Sigmoid colon (tissue), 7 donors: ENCODE results near the gene ALDH1L2. TPM values are rescaled to one million over a fixed set of nuclear protein-coding genes. Genes with fewer than 3 reads are reported as not detected.
A peak's percentile ranks its signal among the peaks of the same experiment; 100 is the strongest.

Experiments
- DNase-seq: peaks from one replicate; pipeline ENCODE4 v3.0.0-alpha.2; 2019
- H3K27ac ChIP-seq, 4 donors: fragments of 200-600 bp; sonication (generic); one replicate each; pipeline ENCODE4 v1.5.1; 2016 to 2019; ENCODE audit warnings: mild to moderate bottlenecking in 1 of 4
- H3K27me3 ChIP-seq, 3 donors: fragments of 200-600 bp; sonication (generic); one replicate each; pipeline ENCODE4 v1.5.1; 2019; ENCODE audit warnings: mild to moderate bottlenecking in 1 of 3
- H3K36me3 ChIP-seq, 4 donors: fragments of 200-600 bp; sonication (generic); one replicate each; pipeline ENCODE4 v1.5.1; 2016 to 2019
- H3K4me1 ChIP-seq, 4 donors: fragments of 200-600 bp; sonication (generic); one replicate each; pipeline ENCODE4 v1.5.1; 2017 to 2019
- H3K4me3 ChIP-seq, 4 donors: fragments of 200-600 bp; sonication (generic); one replicate each; pipeline ENCODE4 v1.5.1; 2017 to 2019; ENCODE audit warnings: mild to moderate bottlenecking in 2 of 4, moderate library complexity in 1 of 4
- H3K9me3 ChIP-seq, 4 donors: fragments of 200-600 bp in 3 of 4; sonication (generic) in 3 of 4; one replicate each; pipeline versions ENCODE4 v1.5.1 to v1.6.1; 2013 to 2019
- EP300 ChIP-seq, 4 donors: sonication (generic); formaldehyde crosslinking; IDR thresholded peaks; one replicate each; pipeline ENCODE4 v1.6.1; 2017; ENCODE audit warnings: antibody characterized with exemption in 4 of 4
- POLR2A ChIP-seq, 2 donors: fragments of 450-650 bp; IDR thresholded peaks; one replicate each; pipeline ENCODE4 v1.6.1; 2016; ENCODE audit warnings: antibody characterized with exemption in 2 of 2, mild to moderate bottlenecking in 2 of 2, moderate library complexity in 2 of 2
- POLR2AphosphoS5 ChIP-seq, 4 donors: sonication (generic); formaldehyde crosslinking; IDR thresholded peaks; one replicate each; pipeline ENCODE4 v1.6.1; 2017; ENCODE audit warnings: antibody characterized with exemption in 4 of 4
- WGBS, 2 donors: extraction: QIAGEN DNeasy Blood & Tissue Kit; methylation state at CpG; one replicate each; pipeline ENCODE4 v1.1.7; 2013; 5-methylcytosine and 5-hydroxymethylcytosine counted together
- intact Hi-C: fragments of 100-400 bp; cut with DNase I; formaldehyde crosslinking; loops from one replicate; pipeline ENCODE4 v1.15.1; 2023
- polyA plus RNA-seq, 3 donors: library from polyadenylated mRNA; stranded (reverse); fragments of 200-250 nt; gene quantifications; one replicate each; pipeline ENCODE4 v1.2.3, GENCODE V29; 2013
- total RNA-seq, 4 donors: library from RNA; depleted of rRNA; stranded (reverse); fragments of >200 nt; gene quantifications; one replicate each; pipeline ENCODE4 v1.1.0, GENCODE V29; 2016
- TF ChIP-seq, protein P1 (sequence below), 4 experiments: fragments of 450-650 bp in 3 of 4; fragments of 200-600 bp in 1 of 4; IDR thresholded peaks; one replicate each; pipeline ENCODE4 v1.5.1; 2016 to 2019; ENCODE audit warnings: antibody characterized with exemption in 4 of 4, mild to moderate bottlenecking in 3 of 4, moderate library complexity in 2 of 4
- donor health status: healthy with polysubstance abuse.
- donor health status: Bipolar disorder and iron deficiency.
- donor health status: healthy.

The ALDH1L2 gene
- total and polyA plus RNA-seq, 7 donors, result 0.23 to 13.0 (median 3.1) TPM

DNA sequence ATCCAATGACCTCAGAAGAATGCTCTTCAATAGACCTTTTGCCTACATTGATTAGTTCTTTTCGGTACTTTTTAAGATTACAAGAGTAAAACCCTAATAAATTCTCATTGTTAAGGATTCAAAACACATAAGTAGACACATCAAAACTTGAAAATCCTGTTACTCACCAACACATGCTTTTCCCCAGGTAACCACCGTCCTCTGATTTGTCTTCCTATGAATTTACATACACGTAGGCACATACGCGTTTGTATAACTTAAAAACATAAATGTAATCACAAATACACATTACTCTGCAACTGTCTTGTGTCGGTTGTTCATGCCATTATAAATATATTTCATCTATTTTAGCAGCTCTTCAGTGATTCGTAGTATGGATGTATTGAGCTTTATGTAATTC is 22.4 kb upstream of the ALDH1L2 start:
- 18 to 48% methylated on average over 7 of the region's 7 CpGs for WGBS, 2 donors
- H3K27me3 ChIP-seq, result no peaks in the 10 kb centered on the region
- intact Hi-C loops, result loop anchor here (2.0 kb wide), 1 partner anchor 22 kb away; the partner anchor contains the start of gene ALDH1L2
- H3K36me3 ChIP-seq, result peaks cover 0 to 3% (median 0%) of the 10 kb centered on the region in 4 donors
- peak overlapping the region; percentile 85 to 97 (median 92) for H3K4me3 ChIP-seq
- DNase-seq, result no peak
- no peak for TF ChIP-seq POLR2A (IDR thresholded peaks at IDR 0.05)
- TF ChIP-seq POLR2AphosphoS5 (IDR thresholded peaks at IDR 0.05), result no peak
- TF ChIP-seq, protein P1, sequence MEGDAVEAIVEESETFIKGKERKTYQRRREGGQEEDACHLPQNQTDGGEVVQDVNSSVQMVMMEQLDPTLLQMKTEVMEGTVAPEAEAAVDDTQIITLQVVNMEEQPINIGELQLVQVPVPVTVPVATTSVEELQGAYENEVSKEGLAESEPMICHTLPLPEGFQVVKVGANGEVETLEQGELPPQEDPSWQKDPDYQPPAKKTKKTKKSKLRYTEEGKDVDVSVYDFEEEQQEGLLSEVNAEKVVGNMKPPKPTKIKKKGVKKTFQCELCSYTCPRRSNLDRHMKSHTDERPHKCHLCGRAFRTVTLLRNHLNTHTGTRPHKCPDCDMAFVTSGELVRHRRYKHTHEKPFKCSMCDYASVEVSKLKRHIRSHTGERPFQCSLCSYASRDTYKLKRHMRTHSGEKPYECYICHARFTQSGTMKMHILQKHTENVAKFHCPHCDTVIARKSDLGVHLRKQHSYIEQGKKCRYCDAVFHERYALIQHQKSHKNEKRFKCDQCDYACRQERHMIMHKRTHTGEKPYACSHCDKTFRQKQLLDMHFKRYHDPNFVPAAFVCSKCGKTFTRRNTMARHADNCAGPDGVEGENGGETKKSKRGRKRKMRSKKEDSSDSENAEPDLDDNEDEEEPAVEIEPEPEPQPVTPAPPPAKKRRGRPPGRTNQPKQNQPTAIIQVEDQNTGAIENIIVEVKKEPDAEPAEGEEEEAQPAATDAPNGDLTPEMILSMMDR (IDR thresholded peaks at IDR 0.05), result no peak
- no peak for TF ChIP-seq EP300 (IDR thresholded peaks at IDR 0.05)
- peaks cover 0 to 38% (median 32%) of the 10 kb centered on the region in 4 donors for H3K4me1 ChIP-seq
- peak overlapping the region; percentile 94 to 99 (median 98) for H3K27ac ChIP-seq
- H3K9me3 ChIP-seq, result no peaks in the 10 kb centered on the region

DNA sequence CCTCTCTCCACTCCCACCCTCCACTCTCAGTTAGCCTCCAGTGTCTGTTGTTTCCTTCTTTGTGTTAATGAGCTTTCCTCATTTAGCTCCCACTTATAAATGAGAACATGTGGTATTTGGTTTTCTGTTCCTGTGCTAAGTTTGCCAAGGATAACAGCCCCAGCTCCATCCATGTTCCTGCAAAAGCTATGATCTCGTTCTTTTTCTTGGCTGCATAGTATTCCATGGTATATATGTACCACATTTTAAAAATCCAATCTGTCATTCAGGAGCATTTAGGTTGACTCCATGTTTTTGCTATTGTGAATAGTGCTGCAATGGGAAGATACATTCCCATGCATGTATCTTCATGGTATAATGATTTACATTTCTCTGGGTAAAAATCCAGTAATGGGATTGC is 20.5 kb upstream of the ALDH1L2 start:
- intact Hi-C loops, result no loop called here
- H3K9me3 ChIP-seq, result no peaks in the 10 kb centered on the region
- H3K4me3 ChIP-seq, result no peak overlapping the region
- no peak overlapping the region for H3K27ac ChIP-seq
- no peak for DNase-seq
- no peak for TF ChIP-seq POLR2AphosphoS5 (IDR thresholded peaks at IDR 0.05)
- no peak for TF ChIP-seq EP300 (IDR thresholded peaks at IDR 0.05)
- TF ChIP-seq, protein P1 (IDR thresholded peaks at IDR 0.05), result no peak
- no peak for TF ChIP-seq POLR2A (IDR thresholded peaks at IDR 0.05)
- peaks cover 0 to 19% (median 16%) of the 10 kb centered on the region in 4 donors for H3K4me1 ChIP-seq
- 90 to 91% methylated on average over 1 of the region's 1 CpG for WGBS, 2 donors
- H3K36me3 ChIP-seq, result no peaks in the 10 kb centered on the region
- no peaks in the 10 kb centered on the region for H3K27me3 ChIP-seq

DNA sequence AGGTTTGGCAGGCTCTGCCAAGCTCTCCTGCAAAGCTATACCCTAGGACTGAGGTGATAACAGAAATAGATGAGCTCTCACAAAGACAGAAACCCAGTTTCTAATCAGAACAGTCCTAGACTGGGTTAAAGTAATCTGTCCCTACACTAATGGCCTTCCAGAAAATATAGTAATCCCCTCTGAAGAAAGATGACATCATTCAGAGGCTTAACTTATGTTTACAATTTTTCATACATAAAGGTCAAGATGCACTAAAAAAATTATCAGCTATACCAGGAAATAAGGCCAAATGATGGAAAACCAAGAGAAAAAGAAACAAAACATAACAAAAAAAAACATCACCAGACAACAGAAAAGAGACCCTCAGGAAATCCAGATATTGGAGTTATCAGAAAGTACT is 18.4 kb upstream of the ALDH1L2 start:
- H3K4me3 ChIP-seq, result no peak overlapping the region
- no peak for DNase-seq
- peaks cover 0 to 7% (median 3%) of the 10 kb centered on the region in 4 donors for H3K4me1 ChIP-seq
- H3K27me3 ChIP-seq, result no peaks in the 10 kb centered on the region
- H3K9me3 ChIP-seq, result no peaks in the 10 kb centered on the region
- no peak for TF ChIP-seq POLR2A (IDR thresholded peaks at IDR 0.05)
- no peak for TF ChIP-seq EP300 (IDR thresholded peaks at IDR 0.05)
- TF ChIP-seq, protein P1 (IDR thresholded peaks at IDR 0.05), result no peak
- no peak for TF ChIP-seq POLR2AphosphoS5 (IDR thresholded peaks at IDR 0.05)
- H3K36me3 ChIP-seq, result no peaks in the 10 kb centered on the region
- no peak overlapping the region for H3K27ac ChIP-seq
- intact Hi-C loops, result no loop called here

DNA sequence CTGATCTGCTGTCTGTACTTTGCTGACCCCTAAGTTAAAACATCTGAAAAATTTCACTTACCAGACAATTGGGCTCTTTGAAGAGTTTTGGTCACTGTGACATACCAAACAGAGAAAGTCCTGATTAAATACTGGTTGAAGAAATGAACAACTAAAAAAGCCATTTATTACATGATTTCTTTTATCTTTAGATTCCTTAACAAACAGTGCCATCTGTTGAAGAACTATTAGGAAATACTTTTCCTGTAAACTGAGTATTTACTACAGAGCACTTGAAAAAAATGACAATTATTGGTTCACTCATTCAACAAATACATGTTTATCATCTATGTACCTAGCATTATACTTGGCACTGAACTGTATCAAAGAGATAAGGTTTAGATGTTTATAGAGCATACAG is 16.7 kb upstream of the ALDH1L2 start:
- DNase-seq, result no peak
- Histone ChIP-seq H3K27ac (no peak overlapping the region), H3K4me1 (no peaks in the 10 kb centered on the region), H3K36me3 (no peaks in the 10 kb centered on the region), H3K27me3 (no peaks in the 10 kb centered on the region), H3K9me3 (no peaks in the 10 kb centered on the region), H3K4me3 (no peak overlapping the region)
- intact Hi-C loops, result no loop called here
- TF ChIP-seq POLR2AphosphoS5 (IDR thresholded peaks at IDR 0.05) (no peak), EP300 (IDR thresholded peaks at IDR 0.05) (no peak), POLR2A (IDR thresholded peaks at IDR 0.05) (no peak)
- TF ChIP-seq, protein P1 (IDR thresholded peaks at IDR 0.05), result no peak
